ENCODE measurements around the gene STAT1. TPM values are rescaled to one million over a fixed set of nuclear protein-coding genes. Genes with fewer than 3 reads are reported as not detected.

STAT1 gene
- total RNA-seq, 2 experiments from 2014 or later = 56.6 to 57.8 TPM

DNA sequence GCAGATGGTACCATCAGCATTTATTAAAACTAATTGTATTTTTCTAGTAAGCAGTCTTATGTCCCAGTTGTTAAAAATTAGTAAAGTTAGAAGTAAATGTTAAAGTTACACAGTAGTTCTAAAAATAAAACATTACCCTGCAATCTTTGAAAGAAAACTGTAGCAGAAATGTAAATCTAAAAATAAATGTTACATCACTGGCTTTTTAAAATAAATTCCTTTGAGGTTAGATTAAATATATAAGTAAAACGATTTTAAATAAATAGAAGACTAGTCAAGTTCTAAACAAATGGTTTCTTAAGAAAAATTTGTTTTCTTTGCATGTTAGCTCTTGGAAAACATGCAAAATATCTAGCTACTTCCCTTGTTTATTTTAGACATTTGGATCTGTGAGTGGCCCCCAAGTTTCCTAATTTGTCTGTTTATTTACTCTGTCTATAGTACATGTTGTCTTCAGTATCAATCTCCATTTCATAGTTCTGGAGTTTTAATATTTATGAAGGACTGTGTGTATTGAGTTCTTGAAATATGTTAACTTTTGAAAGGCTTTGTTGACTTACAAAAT, 75.1 kb downstream of the STAT1 start:
- CTCF ChIA-PET = interaction anchor here (1.0 kb wide), 1 partner anchor 9 kb away, joined by 6 read pairs; no protein-coding TSS in a partner anchor
- intact Hi-C loops (cut with DNase I, micrococcal nuclease) = no loop called here
- H3K27ac ChIP-seq (ENCODE audit: low read depth in 1 of 2, low read length in 2 of 2) = no peak overlapping the region

DNA sequence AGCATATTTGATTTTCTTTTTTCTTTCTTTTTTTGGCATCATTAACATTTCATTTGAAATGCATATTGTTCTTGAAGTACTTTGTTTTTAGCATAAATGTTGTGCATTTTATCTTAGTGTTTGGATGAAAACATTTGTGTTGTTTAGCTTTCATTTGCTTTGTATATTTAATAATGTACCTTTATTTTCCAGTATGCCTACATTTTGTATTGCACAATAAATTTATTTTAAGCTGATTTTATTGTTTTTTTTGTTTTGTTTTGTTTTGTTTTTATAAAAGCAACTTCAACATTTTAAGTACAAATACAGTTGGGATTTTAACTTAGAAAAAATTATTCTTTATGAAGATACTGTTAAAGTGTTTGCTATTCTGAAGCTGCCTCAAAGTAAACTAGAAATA, 78.9 kb downstream of the STAT1 start:
- peaks cover 35% of the 10 kb centered on the region for H3K4me1 Mint-ChIP-seq (ENCODE audit: low read depth)
- Histone ChIP-seq H3K4me1 (ENCODE audit: insufficient read depth, low read length) (no peaks in the 10 kb centered on the region), H3K36me3 (ENCODE audit: insufficient read depth, low read length) (peaks cover 42% of the 10 kb centered on the region), H3K27me3 (ENCODE audit: control insufficient read depth in 1 of 2, insufficient read depth in 2 of 2, low read length in 2 of 2) (no peaks in the 10 kb centered on the region), H3K9me3 (ENCODE audit: control insufficient read depth in 1 of 2, insufficient read depth in 1 of 2, low read length in 2 of 2) (no peaks in the 10 kb centered on the region), H3K4me3 (ENCODE audit: low read length) (no peak overlapping the region), H3K27ac (ENCODE audit: low read depth in 1 of 2, low read length in 2 of 2) (no peak overlapping the region)
- TF ChIP-seq, protein P1, sequence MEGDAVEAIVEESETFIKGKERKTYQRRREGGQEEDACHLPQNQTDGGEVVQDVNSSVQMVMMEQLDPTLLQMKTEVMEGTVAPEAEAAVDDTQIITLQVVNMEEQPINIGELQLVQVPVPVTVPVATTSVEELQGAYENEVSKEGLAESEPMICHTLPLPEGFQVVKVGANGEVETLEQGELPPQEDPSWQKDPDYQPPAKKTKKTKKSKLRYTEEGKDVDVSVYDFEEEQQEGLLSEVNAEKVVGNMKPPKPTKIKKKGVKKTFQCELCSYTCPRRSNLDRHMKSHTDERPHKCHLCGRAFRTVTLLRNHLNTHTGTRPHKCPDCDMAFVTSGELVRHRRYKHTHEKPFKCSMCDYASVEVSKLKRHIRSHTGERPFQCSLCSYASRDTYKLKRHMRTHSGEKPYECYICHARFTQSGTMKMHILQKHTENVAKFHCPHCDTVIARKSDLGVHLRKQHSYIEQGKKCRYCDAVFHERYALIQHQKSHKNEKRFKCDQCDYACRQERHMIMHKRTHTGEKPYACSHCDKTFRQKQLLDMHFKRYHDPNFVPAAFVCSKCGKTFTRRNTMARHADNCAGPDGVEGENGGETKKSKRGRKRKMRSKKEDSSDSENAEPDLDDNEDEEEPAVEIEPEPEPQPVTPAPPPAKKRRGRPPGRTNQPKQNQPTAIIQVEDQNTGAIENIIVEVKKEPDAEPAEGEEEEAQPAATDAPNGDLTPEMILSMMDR (IDR thresholded peaks at IDR 0.05) = no peak
- intact Hi-C loops (cut with DNase I, micrococcal nuclease) = no loop called here
- CTCF ChIA-PET = interaction anchor here (1.2 kb wide), 1 partner anchor 13 kb away, joined by 4 read pairs; no protein-coding TSS in a partner anchor
- H3K36me3 Mint-ChIP-seq (ENCODE audit: low read depth) = peaks cover 51% of the 10 kb centered on the region
- no peaks in the 10 kb centered on the region for H3K27me3 Mint-ChIP-seq
- DNase-seq (no peak), ATAC-seq (ENCODE audit: poor library complexity) (no peak)
- no peak overlapping the region for H3K4me3 Mint-ChIP-seq
- no peak overlapping the region for H3K27ac Mint-ChIP-seq
- POLR2A ChIA-PET = interaction anchor here (0.6 kb wide), 1 partner anchor 227 kb away, joined by 3 read pairs; no protein-coding TSS in a partner anchor
- no peaks in the 10 kb centered on the region for H3K9me3 Mint-ChIP-seq

More for the DNA sequence above, 75.1 kb downstream of the STAT1 start:
- peaks cover 23% of the 10 kb centered on the region for H3K36me3 Mint-ChIP-seq (ENCODE audit: low read depth)
- TF ChIP-seq, protein P1 (IDR thresholded peaks at IDR 0.05) = no peak
- Histone ChIP-seq H3K4me1 (ENCODE audit: insufficient read depth, low read length) (no peaks in the 10 kb centered on the region), H3K36me3 (ENCODE audit: insufficient read depth, low read length) (peaks cover 12% of the 10 kb centered on the region), H3K9me3 (ENCODE audit: control insufficient read depth in 1 of 2, insufficient read depth in 1 of 2, low read length in 2 of 2) (no peaks in the 10 kb centered on the region), H3K4me3 (ENCODE audit: low read length) (no peak overlapping the region), H3K27me3 (ENCODE audit: control insufficient read depth in 1 of 2, insufficient read depth in 2 of 2, low read length in 2 of 2) (no peaks in the 10 kb centered on the region)
- H3K9me3 Mint-ChIP-seq = no peaks in the 10 kb centered on the region
- no peak for DNase-seq
- peaks cover 28% of the 10 kb centered on the region for H3K4me1 Mint-ChIP-seq (ENCODE audit: low read depth)
- POLR2A ChIA-PET = interaction anchor here (1.6 kb wide), 2 partner anchors 8 to 19 kb away, joined by 5 read pairs; no protein-coding TSS in a partner anchor
- H3K27ac Mint-ChIP-seq = peak overlapping the region; percentile 42
- no peak for ATAC-seq (ENCODE audit: poor library complexity)
- H3K27me3 Mint-ChIP-seq = no peaks in the 10 kb centered on the region
- no peak overlapping the region for H3K4me3 Mint-ChIP-seq

DNA sequence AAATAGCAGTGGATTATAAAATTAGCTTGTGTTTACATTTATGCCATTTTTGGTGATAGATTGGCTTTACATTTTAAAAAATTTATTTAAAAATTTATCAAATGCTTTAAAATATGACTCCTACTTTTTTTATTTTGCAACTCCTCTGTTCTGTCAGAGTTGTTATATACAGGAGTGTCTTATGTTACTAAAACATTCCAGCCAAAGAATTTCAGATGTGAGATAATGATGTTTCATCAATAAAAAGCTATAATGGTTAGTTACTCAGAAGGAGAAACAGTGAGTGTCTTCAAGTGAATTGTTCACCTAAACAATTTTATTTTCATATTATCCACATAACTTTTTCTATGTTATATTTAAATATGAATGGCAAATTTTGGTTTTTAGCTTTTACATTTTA, 80.6 kb downstream of the STAT1 start:
- ATAC-seq (ENCODE audit: poor library complexity) (no peak), DNase-seq (no peak)
- Mint-ChIP-seq H3K4me1 (ENCODE audit: low read depth) (peaks cover 37% of the 10 kb centered on the region), H3K9me3 (no peaks in the 10 kb centered on the region), H3K4me3 (no peak overlapping the region), H3K36me3 (ENCODE audit: low read depth) (peaks cover 68% of the 10 kb centered on the region), H3K27me3 (no peaks in the 10 kb centered on the region), H3K27ac (no peak overlapping the region)
- H3K9me3 ChIP-seq (ENCODE audit: control insufficient read depth in 1 of 2, insufficient read depth in 1 of 2, low read length in 2 of 2) = no peaks in the 10 kb centered on the region
- ChIA-PET CTCF (interaction anchor here (1.0 to 1.4 kb wide), 2 partner anchors 15 to 24 kb away, joined by 3 to 4 read pairs; no protein-coding TSS in a partner anchor), POLR2A (no interaction called here)
- TF ChIP-seq, protein P1 (IDR thresholded peaks at IDR 0.05) = no peak
- no peak overlapping the region for H3K27ac ChIP-seq (ENCODE audit: low read depth in 1 of 2, low read length in 2 of 2)
- H3K4me3 ChIP-seq (ENCODE audit: low read length) = no peak overlapping the region
- intact Hi-C loops (cut with DNase I, micrococcal nuclease) = no loop called here
- H3K36me3 ChIP-seq (ENCODE audit: insufficient read depth, low read length) = peaks cover 47% of the 10 kb centered on the region
- no peaks in the 10 kb centered on the region for H3K27me3 ChIP-seq (ENCODE audit: control insufficient read depth in 1 of 2, insufficient read depth in 2 of 2, low read length in 2 of 2)
- H3K4me1 ChIP-seq (ENCODE audit: insufficient read depth, low read length) = no peaks in the 10 kb centered on the region

Measured in CD4-positive, alpha-beta T cell (primary cell).